ENCODE data around the gene EIF5A.

Gene EIF5A

DNA sequence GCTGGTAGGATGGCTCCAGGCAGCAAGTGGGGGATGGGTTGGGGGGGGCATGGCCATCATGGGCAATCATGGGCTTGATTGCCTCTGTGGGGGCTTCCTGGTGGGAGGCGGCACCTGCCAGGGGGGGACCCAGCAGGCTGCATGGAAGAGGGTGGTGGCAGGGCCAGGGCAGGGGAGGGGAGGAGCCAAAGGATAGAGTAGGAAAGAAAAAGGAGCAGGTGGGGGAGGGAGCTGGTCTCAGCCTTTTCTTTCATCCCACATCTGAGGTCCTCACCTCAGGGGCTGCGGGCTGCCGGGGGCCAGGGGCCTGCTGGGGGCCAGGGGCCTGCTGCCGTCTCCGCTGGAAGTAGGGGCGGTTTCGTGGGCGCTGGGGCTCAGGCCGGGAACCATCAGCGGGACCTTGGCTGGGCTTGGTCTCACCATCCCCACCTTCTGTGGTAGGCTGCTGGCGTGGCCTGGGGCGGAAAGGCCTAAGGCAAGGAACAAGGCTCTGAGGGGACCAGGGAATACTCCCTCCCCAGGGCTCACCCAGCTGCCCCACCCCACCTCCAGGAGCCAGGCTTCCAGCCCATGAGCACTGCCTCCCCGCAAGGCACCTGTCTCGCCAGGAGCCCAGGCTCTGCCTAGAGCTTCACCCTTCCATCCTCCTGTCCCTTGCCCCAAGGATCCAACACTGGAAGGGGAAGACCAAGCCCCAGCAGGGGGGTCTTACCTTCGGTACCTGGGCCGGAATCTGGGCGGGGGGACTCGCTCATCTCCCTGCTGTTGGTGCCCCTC is 18.0 kb upstream of the EIF5A start:
- no peak for DNase-seq

DNA sequence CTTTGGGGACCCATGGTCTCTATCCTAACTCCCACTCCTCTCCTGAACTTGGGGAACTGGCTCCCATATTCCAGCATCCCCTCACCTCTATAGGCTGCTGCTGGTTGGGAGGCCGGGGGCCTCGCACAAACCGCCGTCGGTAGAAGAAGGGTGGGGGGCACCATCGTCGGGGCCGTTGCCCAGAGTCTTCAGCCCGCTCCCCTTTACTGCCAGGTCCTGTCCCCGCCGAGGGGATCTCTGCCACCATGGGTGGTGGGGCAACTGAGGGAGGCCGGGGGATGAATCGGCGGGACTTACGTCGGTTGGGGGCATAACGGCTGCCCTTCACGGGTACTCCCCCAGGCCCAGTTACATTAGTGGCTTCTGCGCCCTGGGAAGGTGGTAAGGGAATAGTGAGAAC is 17.3 kb upstream of the EIF5A start:
- DNase-seq = no peak

DNA sequence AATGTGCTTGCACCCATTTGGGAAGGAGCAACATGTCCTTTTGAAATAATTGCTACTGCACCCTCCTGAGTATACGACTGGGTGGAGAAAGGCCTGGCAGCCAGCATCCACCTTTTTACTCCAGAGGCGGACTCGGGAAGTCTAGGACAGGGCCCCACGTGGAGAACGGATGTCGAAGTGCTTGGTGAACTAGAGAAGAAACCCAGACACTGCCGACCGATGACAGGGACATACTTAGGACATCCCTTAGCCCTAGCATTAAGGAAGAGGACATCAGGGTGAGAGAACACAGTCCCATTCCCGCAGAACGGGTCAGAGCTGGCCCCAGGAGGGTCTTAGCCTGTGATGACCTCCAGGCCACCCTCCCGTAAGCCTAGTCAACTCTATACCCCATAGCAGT is 16.7 kb upstream of the EIF5A start:
- DNase-seq = no peak

DNA sequence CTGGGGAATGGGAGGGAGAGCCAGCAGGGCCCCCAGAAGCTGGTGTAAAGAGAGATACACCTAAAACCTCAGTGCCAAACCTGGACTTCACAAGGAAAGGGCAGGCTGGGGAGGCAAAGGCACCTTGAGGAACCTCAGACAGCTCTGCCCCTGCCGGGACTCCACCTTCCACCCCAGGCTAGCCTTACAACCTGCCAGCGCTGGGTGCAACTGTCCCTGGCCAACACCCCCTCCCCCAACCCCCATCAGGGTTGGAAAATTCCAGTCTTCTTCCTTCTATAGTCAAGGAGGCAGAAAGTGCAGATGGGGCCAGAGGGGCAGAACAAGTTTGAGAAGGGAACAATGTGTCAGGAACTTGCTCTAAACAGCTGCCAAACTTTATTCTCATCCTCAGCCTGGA is 15.2 kb upstream of the EIF5A start:
- DNase-seq = no peak

DNA sequence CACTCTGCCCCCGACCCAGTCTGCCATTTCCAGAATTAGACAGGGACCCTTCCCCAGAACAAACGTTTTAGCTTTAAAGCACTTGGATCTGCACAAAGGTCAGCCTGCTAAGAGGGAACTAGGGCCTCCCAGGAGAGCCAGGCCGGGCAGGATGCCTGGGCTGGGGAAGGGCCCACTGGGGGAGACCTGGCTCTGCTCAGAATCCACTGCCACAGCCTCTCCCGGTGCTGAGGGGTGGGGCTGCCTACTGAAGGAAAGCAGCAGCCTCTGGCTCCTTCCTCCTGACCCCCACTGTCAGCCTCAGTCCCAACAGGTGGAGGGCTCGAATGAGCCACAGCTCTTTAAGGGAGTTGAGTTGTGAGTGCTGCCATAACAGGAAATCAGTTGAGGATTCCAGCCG is 14.7 kb upstream of the EIF5A start:
- DNase-seq = no peak

DNA sequence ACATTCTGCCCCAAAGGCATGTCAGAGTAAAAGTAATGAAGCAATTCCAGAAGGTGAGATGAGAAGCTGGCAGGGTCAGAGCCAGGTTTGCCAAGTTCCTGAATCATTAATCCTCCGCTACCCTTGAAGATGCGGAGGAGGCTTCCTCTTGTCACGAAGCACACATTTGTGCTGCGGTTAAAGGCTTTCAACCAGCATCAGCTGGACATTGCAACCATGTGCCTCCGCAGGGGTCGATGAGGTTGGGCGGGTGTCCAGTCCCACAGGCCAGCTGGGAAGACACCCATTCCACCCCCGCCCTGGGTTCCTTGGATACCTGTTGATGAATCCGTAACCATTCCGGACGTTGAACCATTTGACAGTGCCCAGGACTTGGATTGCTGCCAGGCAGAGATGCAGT is 14.3 kb upstream of the EIF5A start:
- no peak for DNase-seq

DNA sequence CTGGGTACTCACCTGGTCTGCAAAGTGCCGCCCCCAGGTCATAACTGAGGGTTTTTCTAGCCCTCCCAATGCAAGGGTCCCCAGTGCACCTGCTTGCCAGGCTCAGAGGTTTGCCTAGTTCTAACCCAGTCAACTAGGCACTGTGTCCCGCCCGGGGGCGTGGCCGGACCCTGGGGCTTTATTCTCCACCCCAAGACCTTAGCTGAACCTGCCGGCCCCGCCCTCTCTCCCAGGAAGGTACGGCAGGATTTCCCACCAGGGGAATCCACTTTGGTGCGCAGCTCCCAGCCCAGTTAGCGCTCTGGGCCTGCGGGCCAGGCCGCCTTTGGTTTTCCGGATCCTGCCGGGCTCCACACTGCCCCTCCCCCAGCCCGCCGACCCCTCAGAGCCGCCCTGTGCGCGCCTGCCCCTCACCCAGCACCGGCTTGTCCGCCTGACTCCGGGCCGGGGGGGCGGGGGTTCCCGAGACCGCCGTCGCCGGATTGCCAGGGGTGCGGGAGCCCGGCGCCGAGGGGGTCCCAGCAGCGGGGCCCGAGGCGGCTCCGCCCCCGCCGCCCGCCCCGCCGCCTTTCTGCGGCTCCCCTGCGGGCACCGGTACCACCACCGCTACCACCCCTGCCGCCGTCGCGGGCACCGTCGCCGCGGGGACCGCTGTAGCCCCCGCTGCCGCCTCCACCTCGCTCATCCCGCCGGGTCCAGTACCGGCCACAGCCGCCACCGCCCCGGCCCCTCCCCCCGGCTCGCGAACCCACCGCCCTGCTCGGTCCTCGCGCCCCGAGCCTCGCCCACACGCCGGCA is 13.4 kb upstream of the EIF5A start:
- no peak for DNase-seq

DNA sequence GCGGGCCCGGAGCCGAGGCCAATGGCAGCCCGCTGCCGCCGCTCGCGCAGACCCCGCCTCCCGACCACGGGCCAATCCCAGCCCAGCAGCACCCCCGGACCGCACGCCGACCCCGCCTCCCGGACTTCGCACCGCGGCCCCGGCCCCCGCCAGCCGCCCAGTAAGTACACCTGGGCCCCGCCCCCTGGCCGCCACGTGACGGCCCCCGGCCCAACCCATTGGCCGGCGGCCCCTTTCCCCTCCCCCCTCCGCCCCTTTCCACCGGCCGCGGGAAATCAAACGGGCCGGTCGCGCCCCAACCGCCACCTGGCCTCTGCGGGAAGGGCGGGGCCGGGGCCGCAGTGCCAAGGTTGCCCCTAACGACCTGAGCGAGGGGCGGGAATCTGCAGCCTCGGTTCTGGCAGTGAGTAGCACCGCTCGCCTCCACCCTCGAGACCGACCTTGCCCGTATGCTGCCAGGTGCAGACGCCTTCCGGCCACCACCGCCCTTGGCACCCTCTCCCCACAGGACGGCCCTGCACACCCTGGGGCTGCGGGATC is 12.7 kb upstream of the EIF5A start, which contains the start of gene YBX2:
YBX2 (minus strand) TSS at position 26 of the 540 bp plus-strand sequence. CDS start 139 bp downstream, outside the sequence.
- peak; percentile 55 for DNase-seq

DNA sequence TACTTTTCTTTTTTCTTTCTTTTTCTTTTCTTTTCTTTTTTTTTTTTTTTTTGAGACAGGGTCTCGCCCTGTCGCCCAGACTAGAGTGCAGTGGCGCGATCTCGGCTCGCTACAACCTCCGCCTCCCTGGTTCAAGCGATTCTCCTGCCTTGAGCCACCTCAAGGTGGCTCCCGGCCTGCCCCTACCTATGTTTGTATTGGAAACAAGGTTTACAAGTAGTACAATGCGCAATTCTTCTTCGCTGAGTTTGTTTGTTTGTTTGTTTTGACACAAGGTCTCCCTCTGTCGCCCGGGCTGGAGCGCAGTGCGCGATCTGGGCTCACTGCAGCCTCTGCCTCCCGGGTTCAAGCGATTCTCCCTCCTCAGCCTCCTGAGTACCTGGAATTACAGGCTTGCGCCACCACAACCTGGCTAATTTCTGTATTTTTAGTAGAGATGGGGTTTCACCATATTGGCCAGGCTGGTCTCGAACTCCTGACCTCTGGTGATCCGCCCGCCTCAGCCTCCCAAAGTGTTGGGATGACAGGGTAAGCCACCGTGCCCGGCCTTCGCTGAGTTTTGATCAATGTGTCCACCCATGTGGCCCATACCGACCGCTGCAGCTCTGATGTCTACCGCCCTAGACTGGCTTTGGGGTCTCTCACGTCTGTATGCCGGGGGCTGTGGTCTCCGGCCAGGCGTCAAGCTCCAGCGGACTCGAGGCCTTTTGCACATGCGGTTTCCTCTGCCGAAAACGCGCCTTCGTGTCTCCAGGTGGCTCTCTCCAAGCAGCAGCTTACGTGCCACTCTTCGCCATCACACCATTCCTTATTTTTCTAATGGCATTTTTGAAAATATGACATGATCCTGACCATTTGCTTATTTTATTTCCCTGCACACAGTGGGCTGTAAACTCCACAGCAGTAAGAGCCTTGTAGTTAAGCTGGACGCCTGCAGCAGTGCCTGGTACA is 11.9 kb upstream of the EIF5A start:
- no peak for DNase-seq

DNA sequence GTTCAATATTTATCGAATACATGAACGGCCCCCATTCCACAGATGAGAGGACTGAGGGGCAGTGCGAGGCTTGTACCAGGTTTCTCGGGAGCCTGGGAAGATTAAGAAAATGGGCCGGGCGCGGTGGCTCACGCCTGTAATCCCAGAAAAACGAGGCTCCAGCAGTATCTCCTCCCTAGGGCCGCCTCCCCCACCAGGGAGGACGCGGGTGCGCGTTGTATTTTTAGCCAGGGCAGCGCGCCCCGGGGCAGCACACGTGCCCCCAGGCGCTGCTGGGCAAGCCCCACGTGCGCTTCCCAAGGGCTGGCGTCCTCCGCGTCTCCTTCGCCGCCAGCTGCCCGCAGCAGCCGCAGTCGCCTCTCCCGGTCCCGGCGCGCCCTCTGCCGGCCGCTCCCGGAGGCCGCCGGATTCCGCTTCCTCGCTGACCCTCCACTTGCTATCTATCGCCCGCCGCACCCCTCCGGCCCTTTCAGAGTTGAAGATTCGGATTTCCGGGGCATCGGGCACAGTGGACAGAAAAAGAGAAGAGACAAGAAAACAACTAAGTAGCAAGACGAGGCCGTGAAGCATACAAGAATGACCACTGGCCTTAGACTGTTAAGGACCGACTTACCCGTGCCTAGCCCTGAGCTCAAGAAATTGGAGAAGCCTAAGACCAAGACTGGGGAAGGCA is 11.1 kb upstream of the EIF5A start:
- peak; percentile 56 for DNase-seq

DNA sequence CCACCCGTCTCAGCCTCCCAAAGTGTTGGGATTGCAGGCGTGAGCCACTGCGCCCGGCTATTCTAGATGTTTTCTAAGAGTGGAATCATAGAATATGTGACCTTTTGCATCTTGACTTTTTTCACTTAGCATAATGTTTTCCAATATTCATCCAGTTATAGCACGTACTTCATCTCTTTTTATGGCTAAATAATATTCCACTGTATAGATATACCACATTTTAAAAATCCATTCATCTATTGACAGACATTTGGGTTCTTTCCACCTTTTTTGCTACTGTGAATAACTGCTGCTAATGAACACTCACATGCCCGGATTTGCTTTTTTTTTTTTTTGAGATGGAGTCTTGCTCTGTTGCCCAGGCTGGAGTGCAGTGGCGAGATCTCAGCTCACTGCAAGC is 3.2 kb upstream of the EIF5A start:
- no peak for DNase-seq

DNA sequence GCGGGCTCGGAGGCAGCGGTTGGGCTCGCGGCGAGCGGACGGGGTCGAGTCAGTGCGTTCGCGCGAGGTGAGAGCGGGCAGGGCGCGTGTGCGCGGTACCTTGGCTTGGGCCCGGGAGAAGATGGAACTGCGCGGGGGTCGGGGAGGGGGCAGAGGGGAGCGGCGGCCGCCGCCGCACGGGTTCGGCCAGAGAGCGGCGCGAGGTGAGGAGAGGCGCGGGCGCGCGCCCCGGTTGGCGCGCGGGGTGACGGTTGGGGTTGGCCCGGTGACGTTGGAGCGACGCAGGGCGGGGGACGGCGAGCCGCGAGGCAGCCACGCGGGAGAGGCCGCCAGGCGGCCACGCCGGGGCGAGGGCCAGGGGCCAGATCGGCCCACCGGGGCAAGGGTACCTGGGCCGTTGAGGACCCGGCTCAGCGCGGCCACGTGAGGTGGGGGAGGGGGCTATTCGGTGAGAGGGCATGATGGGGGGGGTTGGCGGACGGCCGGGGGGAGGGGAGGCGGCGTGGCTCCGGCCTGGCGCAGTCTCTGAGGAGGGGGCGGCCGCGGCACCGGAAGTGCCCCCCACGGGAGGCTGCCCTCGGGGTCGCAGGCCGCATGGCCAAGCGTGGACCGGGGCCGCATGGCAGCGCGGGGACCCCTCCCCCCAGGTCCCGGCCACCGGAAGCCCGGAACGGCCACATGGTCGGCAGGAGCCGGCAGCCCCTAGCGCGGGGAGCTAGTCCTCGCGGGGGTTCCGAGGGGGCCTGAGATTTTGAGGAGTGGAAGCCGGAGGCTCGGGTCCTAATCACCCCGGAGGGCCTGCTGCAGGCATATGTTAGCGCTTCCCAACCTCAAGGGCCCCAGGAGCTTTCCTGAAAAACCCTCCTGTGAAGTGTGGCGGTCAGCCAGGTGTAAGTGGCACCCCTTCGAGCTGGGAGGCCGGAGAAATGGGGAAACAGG is 527 bp downstream of the EIF5A start:
- DNase-seq = peak; percentile 31

DNA sequence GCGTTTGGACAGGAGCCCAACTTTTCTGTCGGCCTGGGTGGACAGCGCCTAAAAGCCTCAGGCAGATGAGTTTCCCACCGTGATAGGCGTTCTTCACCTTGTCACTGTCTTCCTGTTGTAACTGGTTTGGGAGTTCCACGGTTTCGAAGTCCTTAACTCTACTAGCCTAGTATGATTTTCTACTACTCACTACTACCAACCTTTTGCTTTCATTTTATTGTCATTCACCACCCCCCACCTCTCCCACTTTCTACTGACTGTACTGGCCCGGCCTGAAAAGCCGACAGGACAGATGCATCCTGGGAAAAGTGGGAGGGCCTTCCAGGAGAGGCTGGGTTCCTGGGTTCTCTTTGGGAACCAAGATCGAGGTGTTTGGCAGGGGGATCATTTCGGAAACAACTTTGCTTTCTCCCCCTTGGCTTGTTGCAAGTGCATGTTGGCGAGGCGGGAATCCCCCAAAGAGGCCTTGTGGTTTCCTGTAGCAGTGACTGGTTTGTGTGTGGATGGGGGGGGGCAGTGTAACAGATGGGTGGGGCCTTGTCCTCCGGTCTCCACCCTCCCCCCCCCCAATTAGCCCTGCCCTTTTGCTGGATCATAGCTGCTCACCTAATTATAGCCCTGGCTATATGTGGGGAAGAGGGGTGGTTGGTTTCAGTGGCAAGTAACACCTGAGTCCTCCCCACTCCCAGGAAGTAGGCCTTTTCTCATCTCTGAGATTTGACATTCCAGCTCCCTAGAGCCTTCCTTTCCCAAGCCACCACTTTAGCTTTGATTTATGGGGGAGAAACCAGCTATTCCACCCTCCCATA is 1.4 kb downstream of the EIF5A start:
- DNase-seq = peak; percentile 83

DNA sequence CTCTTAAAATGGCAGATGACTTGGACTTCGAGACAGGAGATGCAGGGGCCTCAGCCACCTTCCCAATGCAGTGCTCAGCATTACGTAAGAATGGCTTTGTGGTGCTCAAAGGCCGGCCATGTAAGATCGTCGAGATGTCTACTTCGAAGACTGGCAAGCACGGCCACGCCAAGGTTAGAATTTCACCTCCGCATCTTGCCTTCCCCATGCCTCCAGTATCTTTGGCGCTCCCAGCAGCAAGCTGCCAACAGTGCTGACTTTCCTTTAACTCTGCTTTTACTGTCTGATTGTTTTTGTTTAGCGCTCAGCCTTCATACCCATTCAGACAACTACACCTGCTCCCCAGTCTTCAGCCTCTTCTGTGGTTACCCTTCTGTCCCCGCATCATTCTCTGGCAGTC is 2.2 kb downstream of the EIF5A start:
- DNase-seq = no peak

DNA sequence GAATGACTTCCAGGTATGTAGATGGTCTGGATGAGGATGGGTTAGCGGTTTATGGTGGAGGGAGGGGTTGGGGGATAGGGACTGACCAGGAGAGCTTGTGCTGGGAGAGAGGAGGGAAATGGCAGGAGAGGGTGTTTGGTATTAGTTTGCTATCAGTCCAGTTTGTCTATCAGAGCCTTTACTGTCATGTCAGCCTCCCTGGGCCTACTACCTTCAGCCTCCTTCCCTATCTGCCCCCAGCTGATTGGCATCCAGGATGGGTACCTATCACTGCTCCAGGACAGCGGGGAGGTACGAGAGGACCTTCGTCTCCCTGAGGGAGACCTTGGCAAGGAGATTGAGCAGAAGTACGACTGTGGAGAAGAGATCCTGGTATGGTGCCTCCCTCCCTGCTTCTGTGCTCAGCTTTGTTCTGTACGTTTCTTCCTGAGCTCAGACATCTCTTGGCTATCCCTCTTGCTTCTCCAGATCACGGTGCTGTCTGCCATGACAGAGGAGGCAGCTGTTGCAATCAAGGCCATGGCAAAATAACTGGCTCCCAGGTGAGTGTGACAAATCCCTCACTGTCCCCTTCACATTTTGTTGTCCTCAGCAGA is 3.8 kb downstream of the EIF5A start:
- no peak for DNase-seq

DNA sequence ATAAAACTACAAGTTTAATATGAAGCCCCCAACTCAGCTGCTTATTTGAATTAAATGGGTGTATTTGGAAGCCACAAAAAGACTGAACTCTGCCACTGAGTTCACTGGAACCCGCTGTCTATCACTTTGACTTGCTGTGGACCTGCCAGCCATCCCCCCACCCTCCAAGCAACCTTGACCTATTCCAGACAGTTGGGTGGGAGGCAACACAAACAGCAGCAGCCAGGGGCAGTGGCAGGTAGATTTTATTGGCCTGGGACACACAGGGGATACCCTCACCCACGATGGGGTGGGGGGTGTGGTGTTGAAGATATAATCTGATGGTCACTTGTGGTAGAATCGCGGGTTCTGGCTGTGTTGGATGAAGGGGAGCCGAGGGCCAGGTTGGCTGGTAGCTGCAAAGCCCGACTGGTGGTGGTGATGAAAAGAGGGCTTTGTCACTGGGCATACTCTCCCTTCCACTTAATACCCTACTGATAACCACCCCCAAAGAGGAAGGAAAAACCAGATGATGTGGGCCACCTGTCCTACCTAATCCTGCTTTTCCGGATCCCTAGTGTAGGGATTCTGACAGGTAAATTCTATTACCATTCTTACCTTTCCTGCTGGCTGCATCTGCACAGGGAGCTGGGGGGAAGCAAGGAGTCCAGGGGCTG is 5.1 kb downstream of the EIF5A start:
- DNase-seq = no peak

DNA sequence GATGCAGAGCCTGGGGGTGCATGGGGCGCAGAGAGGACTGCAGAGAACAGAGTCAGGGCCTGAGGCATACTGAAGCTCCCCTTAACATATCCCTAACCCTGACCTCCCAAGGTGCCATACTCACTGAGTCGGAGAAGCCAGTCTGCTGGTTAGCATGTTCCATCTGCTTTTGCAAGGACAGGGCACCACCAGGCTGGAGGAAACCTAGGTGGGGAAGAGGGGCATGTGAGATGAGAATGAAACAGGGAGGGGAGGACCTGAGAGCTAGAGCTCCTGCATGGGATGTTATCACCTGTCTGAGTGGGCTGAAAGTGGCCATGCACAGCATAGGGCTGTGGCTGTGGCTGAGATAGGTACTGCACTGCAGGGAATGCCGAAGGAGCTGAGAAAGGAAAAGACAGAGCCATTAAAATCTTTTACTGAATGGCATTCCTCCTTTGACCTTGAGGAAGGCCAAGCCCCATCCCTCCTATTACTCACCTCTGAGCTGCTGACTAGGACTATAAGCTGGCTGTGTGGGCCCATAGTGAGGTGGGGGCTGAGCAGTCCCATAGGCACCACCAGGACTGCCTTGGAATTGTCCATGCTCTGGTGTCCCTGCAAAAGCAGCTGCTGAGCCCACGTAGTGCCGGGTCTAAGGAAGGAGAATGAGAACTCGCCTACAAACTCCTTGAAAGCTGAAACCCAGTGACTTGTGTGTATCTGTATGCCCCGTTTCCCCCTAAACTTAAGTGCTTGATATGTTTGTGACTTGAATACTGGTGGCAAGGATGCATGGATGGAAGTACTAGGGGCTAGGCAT is 5.9 kb downstream of the EIF5A start:
- no peak for DNase-seq
